Measurements from ENCODE around the gene CLDN10.
"Not testable (repeated sequence)": the region's sequence is repeated elsewhere in the genome, so short reads cannot be mapped to it uniquely, and the experiment has no call there.

- not testable (repeated sequence) for TF ChIP-seq POLR2A (IDR thresholded peaks at IDR 0.05)
- TF ChIP-seq, protein P1, sequence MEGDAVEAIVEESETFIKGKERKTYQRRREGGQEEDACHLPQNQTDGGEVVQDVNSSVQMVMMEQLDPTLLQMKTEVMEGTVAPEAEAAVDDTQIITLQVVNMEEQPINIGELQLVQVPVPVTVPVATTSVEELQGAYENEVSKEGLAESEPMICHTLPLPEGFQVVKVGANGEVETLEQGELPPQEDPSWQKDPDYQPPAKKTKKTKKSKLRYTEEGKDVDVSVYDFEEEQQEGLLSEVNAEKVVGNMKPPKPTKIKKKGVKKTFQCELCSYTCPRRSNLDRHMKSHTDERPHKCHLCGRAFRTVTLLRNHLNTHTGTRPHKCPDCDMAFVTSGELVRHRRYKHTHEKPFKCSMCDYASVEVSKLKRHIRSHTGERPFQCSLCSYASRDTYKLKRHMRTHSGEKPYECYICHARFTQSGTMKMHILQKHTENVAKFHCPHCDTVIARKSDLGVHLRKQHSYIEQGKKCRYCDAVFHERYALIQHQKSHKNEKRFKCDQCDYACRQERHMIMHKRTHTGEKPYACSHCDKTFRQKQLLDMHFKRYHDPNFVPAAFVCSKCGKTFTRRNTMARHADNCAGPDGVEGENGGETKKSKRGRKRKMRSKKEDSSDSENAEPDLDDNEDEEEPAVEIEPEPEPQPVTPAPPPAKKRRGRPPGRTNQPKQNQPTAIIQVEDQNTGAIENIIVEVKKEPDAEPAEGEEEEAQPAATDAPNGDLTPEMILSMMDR (IDR thresholded peaks at IDR 0.05): not testable (repeated sequence)
Observed at GRCh38 chr13:95515606-95516005, 36.9 kb upstream of the CLDN10 start.

All from transverse colon (tissue), 3 donors.